RPMI7951 (cell line): ENCODE data around the gene PDSS1. TPM values are rescaled to one million over a fixed set of nuclear protein-coding genes. Genes with fewer than 3 reads are reported as not detected.

Source experiments
- DNase-seq: peaks from one replicate; pipeline ENCODE4 v3.0.0-alpha.2; 2012; ENCODE audit warnings: low read depth
- total RNA-seq: library from RNA; depleted of rRNA; stranded (reverse); fragments of >200 nt; shearing (Covaris generic); gene quantifications from 2 replicates; pipeline ENCODE4 v1.2.3, GENCODE V29; 2014; rRNA removed

PDSS1 gene
- total RNA-seq, 1 experiment from 2014 or later = 21.6 TPM

DNA sequence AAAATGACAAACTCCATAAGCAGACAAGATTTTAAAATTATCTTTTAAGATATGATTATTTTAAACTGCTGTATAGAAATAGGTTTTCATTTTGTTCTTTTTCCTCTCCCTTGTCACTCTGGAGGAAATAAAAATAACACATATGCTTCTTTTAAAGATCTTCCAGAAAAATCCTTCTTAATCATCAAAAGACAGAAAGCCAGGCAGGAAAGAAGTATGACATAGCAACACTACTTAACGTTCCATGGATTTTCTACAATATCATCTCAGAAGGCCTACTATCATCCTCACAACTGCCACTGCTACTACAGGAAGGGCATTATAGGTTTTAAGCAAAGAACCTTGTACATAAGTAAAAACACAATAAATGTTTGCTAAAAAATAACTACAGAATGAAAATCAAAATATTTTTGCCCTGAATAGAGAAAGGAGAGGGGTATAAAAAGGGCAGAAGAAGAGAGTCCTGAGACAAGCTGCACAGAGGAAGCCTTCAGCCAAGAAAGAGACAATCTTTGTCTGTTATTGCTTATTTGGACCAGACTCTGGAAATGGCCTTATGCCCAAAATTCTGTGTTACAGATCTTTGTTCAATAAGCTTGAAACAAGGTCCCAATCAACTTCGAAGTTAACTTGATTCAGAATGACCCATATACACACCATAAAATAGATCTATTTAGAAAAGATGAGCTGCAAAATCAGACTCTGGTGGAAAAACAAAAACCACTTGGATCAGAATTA lies 95.4 kb downstream of the PDSS1 start:
- DNase-seq = no peak

Other genes starting within 250 kb of the PDSS1 start
- 69.0 and 70.9 TPM in 2 replicates for gene ABI1, start 163.3 kb downstream of the PDSS1 start, total RNA-seq